Osteoblast (primary cell): Measurements from ENCODE around the gene TSG101. TPM values are rescaled to one million over a fixed set of nuclear protein-coding genes. Genes with fewer than 3 reads are reported as not detected.

ENCODE experiments used
- DNase-seq: peaks from one replicate; pipeline ENCODE4 v3.0.0; 2011; ENCODE audit warnings: low spot score, mixed read lengths; ENCODE audit not compliant: insufficient read length; ENCODE audit errors: missing footprints
- H2AFZ ChIP-seq: 2 replicates; pipeline ENCODE4 v1.6.0; 2011; ENCODE audit warnings: mild to moderate bottlenecking, low read length
- H3K27ac ChIP-seq: 2 replicates; pipeline ENCODE4 v1.5.1; 2011; ENCODE audit warnings: mild to moderate bottlenecking, low read depth, low read length, moderate library complexity
- H3K27me3 ChIP-seq: 2 replicates; pipeline ENCODE4 v1.6.0; 2012; ENCODE audit warnings: mild to moderate bottlenecking, control low read depth, inconsistent platforms, low read length, moderate library complexity; ENCODE audit not compliant: insufficient read depth
- H3K36me3 ChIP-seq: 2 replicates; pipeline ENCODE4 v1.5.1; 2011; ENCODE audit warnings: mild to moderate bottlenecking, low read length, control low read depth, moderate library complexity; ENCODE audit not compliant: insufficient read depth
- H3K4me1 ChIP-seq: 2 replicates; pipeline ENCODE4 v1.5.1; 2011; ENCODE audit warnings: mild to moderate bottlenecking, low read length, control low read depth, moderate library complexity; ENCODE audit not compliant: insufficient read depth
- H3K4me2 ChIP-seq: 2 replicates; pipeline ENCODE4 v1.6.0; 2011; ENCODE audit warnings: mild to moderate bottlenecking, low read length; ENCODE audit not compliant: insufficient read depth
- H3K4me3 ChIP-seq: fragments of 200-600 bp; sonication (generic); 3 replicates; pipeline ENCODE4 v1.5.1; 2012; ENCODE audit warnings: mild to moderate bottlenecking, low read length, inconsistent platforms; ENCODE audit not compliant: insufficient read depth
- H3K79me2 ChIP-seq: 2 replicates; pipeline ENCODE4 v1.6.0; 2012; ENCODE audit warnings: mild to moderate bottlenecking, low read length, control low read depth, inconsistent platforms; ENCODE audit not compliant: insufficient read depth
- H3K9me3 ChIP-seq: 2 replicates; pipeline ENCODE4 v1.5.1; 2011; ENCODE audit warnings: low read depth, low read length, control low read depth
- H4K20me1 ChIP-seq: 2 replicates; pipeline ENCODE4 v1.6.0; 2012; ENCODE audit warnings: mild to moderate bottlenecking, low read length, control low read depth; ENCODE audit not compliant: insufficient read depth
- CTCF ChIP-seq: IDR thresholded peaks from 2 replicates; pipeline ENCODE4 v1.5.1; 2011; ENCODE audit warnings: mild to moderate bottlenecking, low read depth, low read length, moderate library complexity; ENCODE audit errors: extremely low read depth
- total RNA-seq: library from RNA; depleted of rRNA; stranded (reverse); fragments of >200 nt; gene quantifications from 2 replicates; pipeline ENCODE4 v1.2.3, GENCODE V29; 2012

Gene TSG101
- total RNA-seq, 1 donor = 67.3 TPM

GRCh38 chr11:18521122-18521521 is 5.6 kb downstream of the TSG101 start:
- Histone ChIP-seq H3K36me3 (peaks cover 9% of the 10 kb centered on the region), H3K4me1 (peaks cover 4% of the 10 kb centered on the region), H3K27ac (no peak overlapping the region), H3K9me3 (no peaks in the 10 kb centered on the region), H3K27me3 (no peaks in the 10 kb centered on the region), H3K4me3 (no peak overlapping the region), H3K4me2 (no peak overlapping the region), H3K79me2 (peaks cover 79% of the 10 kb centered on the region), H2AFZ (no peak overlapping the region), H4K20me1 (peaks cover 6% of the 10 kb centered on the region)
- no peak for TF ChIP-seq CTCF
- no peak for DNase-seq

DNA sequence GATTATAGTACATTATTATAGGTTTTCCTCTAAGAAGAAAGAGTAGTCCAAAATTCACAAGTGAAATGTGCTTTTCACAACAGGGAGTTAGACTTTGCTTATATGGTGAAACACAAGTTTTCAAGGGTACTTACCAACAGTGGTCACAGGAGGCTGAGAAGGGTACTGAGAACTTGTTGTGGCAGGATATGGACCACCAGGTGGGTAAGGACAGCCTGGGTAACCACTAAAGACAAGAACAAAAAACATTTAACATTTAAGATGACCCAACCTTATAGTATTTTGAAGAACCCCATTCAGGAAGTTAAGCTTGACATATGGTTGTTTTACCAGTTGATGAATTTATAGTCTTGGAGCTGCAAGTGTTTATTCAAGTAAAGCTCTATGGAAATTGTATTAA is 24.4 kb downstream of the TSG101 start:
- H4K20me1 ChIP-seq = no peaks in the 10 kb centered on the region
- H3K27me3 ChIP-seq = no peaks in the 10 kb centered on the region
- no peak overlapping the region for H3K27ac ChIP-seq
- H3K4me2 ChIP-seq = no peak overlapping the region
- H3K36me3 ChIP-seq = peaks cover 62% of the 10 kb centered on the region
- no peaks in the 10 kb centered on the region for H3K79me2 ChIP-seq
- no peaks in the 10 kb centered on the region for H3K9me3 ChIP-seq
- no peak for DNase-seq
- H3K4me3 ChIP-seq = no peak overlapping the region
- TF ChIP-seq CTCF = no peak
- H3K4me1 ChIP-seq = no peaks in the 10 kb centered on the region
- H2AFZ ChIP-seq = no peak overlapping the region

DNA sequence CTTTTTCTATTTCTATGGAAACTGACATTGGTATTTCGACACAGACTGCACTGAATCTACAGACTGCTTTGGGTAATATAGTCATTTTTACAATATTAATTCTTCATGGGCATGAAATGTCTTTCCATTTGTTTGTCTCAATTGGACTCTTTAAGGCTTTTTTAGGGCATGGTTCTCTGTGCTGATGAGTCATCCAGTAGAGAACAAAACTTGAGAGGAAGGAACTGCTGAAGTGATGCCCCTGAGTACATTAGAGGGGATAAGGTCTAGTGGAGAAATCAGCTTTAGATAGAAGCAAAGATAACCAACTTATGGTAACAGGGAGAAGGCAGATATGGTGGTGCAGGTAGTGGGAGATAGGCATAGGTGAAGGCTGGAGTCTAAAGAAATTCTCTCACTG is 25.1 kb downstream of the TSG101 start:
- no peak for TF ChIP-seq CTCF

GRCh38 chr11:18498039-18498438 is 28.7 kb downstream of the TSG101 start:
- Histone ChIP-seq H3K4me1 (no peaks in the 10 kb centered on the region), H3K27ac (no peak overlapping the region), H3K4me2 (no peak overlapping the region), H3K79me2 (peaks cover 2% of the 10 kb centered on the region), H4K20me1 (no peaks in the 10 kb centered on the region), H3K4me3 (no peak overlapping the region), H2AFZ (no peak overlapping the region), H3K9me3 (no peaks in the 10 kb centered on the region), H3K27me3 (no peaks in the 10 kb centered on the region), H3K36me3 (peaks cover 43% of the 10 kb centered on the region)
- DNase-seq = no peak
- TF ChIP-seq CTCF = no peak

More for the DNA sequence above, 25.1 kb downstream of the TSG101 start:
- H3K4me3 ChIP-seq = no peak overlapping the region
- H3K27ac ChIP-seq = no peak overlapping the region
- H3K9me3 ChIP-seq = no peaks in the 10 kb centered on the region
- H3K4me1 ChIP-seq = no peaks in the 10 kb centered on the region
- H3K4me2 ChIP-seq = no peak overlapping the region
- peaks cover 57% of the 10 kb centered on the region for H3K36me3 ChIP-seq
- no peaks in the 10 kb centered on the region for H3K27me3 ChIP-seq
- H4K20me1 ChIP-seq = no peaks in the 10 kb centered on the region
- no peaks in the 10 kb centered on the region for H3K79me2 ChIP-seq
- DNase-seq = no peak
- no peak overlapping the region for H2AFZ ChIP-seq
